Measurements from ENCODE around the gene GCSAM. TPM values are rescaled to one million over a fixed set of nuclear protein-coding genes. Genes with fewer than 3 reads are reported as not detected.

GCSAM gene
- total RNA-seq, 1 experiment from 2014 or later = not detected

DNA sequence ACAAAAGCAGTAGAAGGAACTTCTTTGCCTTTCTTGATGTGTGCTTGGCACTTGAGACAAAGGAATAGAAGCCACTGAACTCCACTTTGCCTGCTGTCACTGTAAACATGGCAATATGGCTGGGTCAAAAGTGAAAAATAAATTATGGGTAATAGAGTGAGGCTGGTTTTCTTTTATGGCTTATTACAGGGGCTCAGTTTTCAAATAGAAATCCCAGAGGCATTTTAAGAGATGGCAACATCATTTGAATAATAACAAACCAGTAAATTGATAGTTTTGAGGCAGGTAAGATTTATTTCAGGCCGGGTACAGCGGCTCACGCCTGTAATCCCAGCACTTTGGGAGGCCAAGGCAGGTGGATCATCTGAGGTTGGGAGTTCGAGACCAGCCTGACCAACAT is 44.1 kb downstream of the GCSAM start:
- Histone ChIP-seq H3K9me3 (ENCODE audit: control insufficient read depth, low read depth, low read length) (no peaks in the 10 kb centered on the region), H3K79me1 (ENCODE audit: insufficient read depth, low read depth, low read length, poor library complexity, severe bottlenecking) (no peaks in the 10 kb centered on the region), H3K56ac (ENCODE audit: insufficient read length, low read depth, low read length) (no peak overlapping the region), H3K79me2 (ENCODE audit: insufficient read depth, low read length) (peaks cover 2% of the 10 kb centered on the region; the same call in 1 of the 2 replicates), H2AFZ (ENCODE audit: low read length) (no peak overlapping the region), H3K27me3 (ENCODE audit: insufficient read depth, low read length) (no peaks in the 10 kb centered on the region; the same call in 1 of the 2 replicates), H4K5ac (ENCODE audit: insufficient read length, low read depth, low read length) (no peak overlapping the region), H3T11ph (ENCODE audit: low read length) (no peak overlapping the region), H3K18ac (ENCODE audit: insufficient read length, low read depth, low read length) (no peak overlapping the region), H3K23ac (ENCODE audit: insufficient read length, low read depth, low read length) (no peak overlapping the region), H3K4me1 (ENCODE audit: insufficient read depth, low read length) (peaks cover 12% of the 10 kb centered on the region), H2BK12ac (ENCODE audit: insufficient read length, low read depth, low read length) (no peak overlapping the region), H3K4ac (ENCODE audit: low read depth, low read length) (no peak overlapping the region), H4K91ac (ENCODE audit: insufficient read length, low read depth, low read length) (no peak overlapping the region), H3K9ac (ENCODE audit: extremely low read depth, insufficient read length, low read length) (no peak overlapping the region), H2BK20ac (ENCODE audit: low read depth, low read length, poor library complexity, severe bottlenecking) (no peak overlapping the region), H3K14ac (ENCODE audit: insufficient read depth, low read length) (no peak overlapping the region), H3K27ac (ENCODE audit: insufficient read length, low read depth, low read length) (no peak overlapping the region), H2BK15ac (ENCODE audit: low read depth, low read length) (no peak overlapping the region), H2BK5ac (ENCODE audit: insufficient read length, low read length) (no peak overlapping the region), H4K8ac (replicated peaks; ENCODE audit: insufficient read length, low read depth, low read length) (no peak overlapping the region), H2AK5ac (ENCODE audit: insufficient read length, low read length) (no peak overlapping the region), H3K4me2 (ENCODE audit: insufficient read depth, insufficient read length, low read length) (no peak overlapping the region), H3K23me2 (ENCODE audit: insufficient read length, low read depth, low read length, poor library complexity, severe bottlenecking) (peaks cover 12% of the 10 kb centered on the region), H4K20me1 (ENCODE audit: control insufficient read depth, insufficient read depth, insufficient read length) (no peaks in the 10 kb centered on the region), H2BK120ac (ENCODE audit: low read depth, low read length, poor library complexity, severe bottlenecking) (no peak overlapping the region)
- Mint-ChIP-seq H3K36me3 (ENCODE audit: insufficient read depth in 1 of 3, low read depth in 3 of 3) (peaks cover 0 to 5% (median 3%) of the 10 kb centered on the region in 3 experiments; a peak in 3 of 7 replicates), H3K4me1 (peaks cover 37 to 46% of the 10 kb centered on the region in 2 experiments), H3K9me3 (no peaks in the 10 kb centered on the region; a peak in 1 of 5 replicates), H3K4me3 (no peak overlapping the region), H3K27me3 (ENCODE audit: low read depth) (peaks cover 20% of the 10 kb centered on the region), H3K27ac (no peak overlapping the region)
- TF ChIP-seq, protein P1, sequence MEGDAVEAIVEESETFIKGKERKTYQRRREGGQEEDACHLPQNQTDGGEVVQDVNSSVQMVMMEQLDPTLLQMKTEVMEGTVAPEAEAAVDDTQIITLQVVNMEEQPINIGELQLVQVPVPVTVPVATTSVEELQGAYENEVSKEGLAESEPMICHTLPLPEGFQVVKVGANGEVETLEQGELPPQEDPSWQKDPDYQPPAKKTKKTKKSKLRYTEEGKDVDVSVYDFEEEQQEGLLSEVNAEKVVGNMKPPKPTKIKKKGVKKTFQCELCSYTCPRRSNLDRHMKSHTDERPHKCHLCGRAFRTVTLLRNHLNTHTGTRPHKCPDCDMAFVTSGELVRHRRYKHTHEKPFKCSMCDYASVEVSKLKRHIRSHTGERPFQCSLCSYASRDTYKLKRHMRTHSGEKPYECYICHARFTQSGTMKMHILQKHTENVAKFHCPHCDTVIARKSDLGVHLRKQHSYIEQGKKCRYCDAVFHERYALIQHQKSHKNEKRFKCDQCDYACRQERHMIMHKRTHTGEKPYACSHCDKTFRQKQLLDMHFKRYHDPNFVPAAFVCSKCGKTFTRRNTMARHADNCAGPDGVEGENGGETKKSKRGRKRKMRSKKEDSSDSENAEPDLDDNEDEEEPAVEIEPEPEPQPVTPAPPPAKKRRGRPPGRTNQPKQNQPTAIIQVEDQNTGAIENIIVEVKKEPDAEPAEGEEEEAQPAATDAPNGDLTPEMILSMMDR (conservative IDR thresholded peaks at IDR 0.05) = no peak
- no CpG with 5 or more reads among the region's 4 CpGs for WGBS (ENCODE audit: extremely low coverage, insufficient read length, low lambda C conversion rate)
- no peak for DNase-seq
